Endothelial cell of umbilical vein (primary cell): ENCODE measurements around the gene TNFAIP8L1. TPM values are rescaled to one million over a fixed set of nuclear protein-coding genes. Genes with fewer than 3 reads are reported as not detected.
A peak's percentile ranks its signal among the peaks of the same experiment; 100 is the strongest.

Source experiments
- BruUV-seq: library from RNA; stranded (reverse); fragments of 400-500 nt; replicated peaks from 2 replicates; lab custom pipeline; 2021; lab: Mats Ljungman, UMichigan
- CTCF ChIA-PET: fragments of 300-600, 350-600 bp; sonication (Branson Sonifier 250); formaldehyde crosslinking; loops from one replicate; lab custom pipeline; 2021; ENCODE audit warnings: antibody characterized with exemption, inconsistent platforms; lab: Charles Lee
- POLR2A ChIA-PET: fragments of 300-600, 350-600 bp; sonication (Branson Sonifier 250); formaldehyde crosslinking; loops from one replicate; lab custom pipeline; 2021; ENCODE audit warnings: antibody characterized with exemption, inconsistent platforms; lab: Charles Lee
- DNase-seq: peaks from one replicate; pipeline ENCODE4 v3.0.0-alpha.2; 2011; ENCODE audit warnings: low read depth, low spot score
- FAIRE-seq: peaks from 2 replicates; lab custom pipeline; 2011; peaks lifted over from hg19 to GRCh38; lab: Jason Lieb, UNC
- H2AFZ ChIP-seq: 2 replicates; pipeline ENCODE4 v1.6.0; 2012; ENCODE audit warnings: low read depth, low read length, control low read depth, inconsistent platforms
- H3K27ac ChIP-seq: 2 replicates; pipeline ENCODE4 v1.5.1; 2011; ENCODE audit warnings: low read depth, mild to moderate bottlenecking, control low read depth, low read length, moderate library complexity; ENCODE audit not compliant: insufficient read depth
- H3K27me3 ChIP-seq, 2 experiments: 2 replicates each; pipeline versions ENCODE4 v1.6.0 to v1.6.1; 2011; ENCODE audit warnings: low read length in 2 of 2, mixed read lengths in 1 of 2; ENCODE audit not compliant: control insufficient read depth in 2 of 2, insufficient read depth in 2 of 2
- H3K36me3 ChIP-seq, 2 experiments: 2 replicates in 1 of 2; 3 replicates in 1 of 2; pipeline ENCODE4 v1.5.1; 2011; ENCODE audit warnings: low read length in 2 of 2, mild to moderate bottlenecking in 1 of 2, moderate library complexity in 1 of 2; ENCODE audit not compliant: control insufficient read depth in 2 of 2, insufficient read depth in 2 of 2; ENCODE audit errors: extremely low read depth in 1 of 2
- H3K4me1 ChIP-seq: 3 replicates; pipeline ENCODE4 v1.5.1; 2011; ENCODE audit warnings: mild to moderate bottlenecking, low read length; ENCODE audit not compliant: control insufficient read depth, insufficient read depth; ENCODE audit errors: extremely low read depth
- H3K4me2 ChIP-seq: 2 replicates; pipeline ENCODE4 v1.6.1; 2011; ENCODE audit warnings: low read length, control low read depth, mixed read lengths; ENCODE audit not compliant: insufficient read depth
- H3K4me3 ChIP-seq, 3 experiments: fragments of 200-600 bp in 1 of 3; sonication (generic), shearing (Covaris generic) in 1 of 3; replicated peaks in 1 of 3; 2 replicates each; pipeline ENCODE4 v1.5.1; 2011 to 2016; ENCODE audit warnings: control low read depth in 3 of 3, low read length in 3 of 3, mild to moderate bottlenecking in 2 of 3, inconsistent platforms in 1 of 3, low read depth in 1 of 3, moderate library complexity in 1 of 3; ENCODE audit not compliant: insufficient read depth in 1 of 3
- H3K79me2 ChIP-seq: 2 replicates; pipeline ENCODE4 v1.6.0; 2012; ENCODE audit warnings: low read length, inconsistent platforms; ENCODE audit not compliant: control insufficient read depth, insufficient read depth
- H3K9ac ChIP-seq: replicated peaks from 2 replicates; pipeline ENCODE3; 2011; ENCODE audit warnings: low read length, control low read depth; ENCODE audit not compliant: insufficient read depth; ENCODE audit errors: extremely low read depth
- H3K9me1 ChIP-seq: replicated peaks from 3 replicates; pipeline ENCODE4 v1.6.0; 2011; ENCODE audit warnings: mild to moderate bottlenecking, low read length; ENCODE audit not compliant: control insufficient read depth, insufficient read depth; ENCODE audit errors: extremely low read depth
- H3K9me3 ChIP-seq: replicated peaks from 2 replicates; pipeline ENCODE4 v1.5.1; 2012; ENCODE audit warnings: low read length, inconsistent platforms; ENCODE audit not compliant: control insufficient read depth, insufficient read depth
- H4K20me1 ChIP-seq: replicated peaks from 2 replicates; pipeline ENCODE3; 2011; ENCODE audit warnings: mild to moderate bottlenecking, low read length; ENCODE audit not compliant: control insufficient read depth, insufficient read depth; ENCODE audit errors: extremely low read depth
- CTCF ChIP-seq, 2 donors: IDR thresholded peaks; 1 replicate in 1 of 2; 2 replicates in 1 of 2; pipeline ENCODE4 v1.5.1; 2011; ENCODE audit warnings: low read length in 2 of 2, mild to moderate bottlenecking in 2 of 2, moderate library complexity in 2 of 2, control low read depth in 1 of 2, inconsistent platforms in 1 of 2, low read depth in 1 of 2; ENCODE audit not compliant: insufficient read depth in 1 of 2; ENCODE audit errors: extremely low read depth in 1 of 2
- EZH2 ChIP-seq: IDR thresholded peaks from 2 replicates; pipeline ENCODE4 v1.6.1; 2012; ENCODE audit warnings: borderline replicate concordance, low read depth, mild to moderate bottlenecking, moderate library complexity, low read length, inconsistent platforms; ENCODE audit not compliant: severe bottlenecking
- FOS ChIP-seq: IDR thresholded peaks from 2 replicates; pipeline ENCODE4 v1.6.1; 2011; ENCODE audit warnings: mild to moderate bottlenecking, low read length, moderate library complexity, borderline replicate concordance; ENCODE audit not compliant: insufficient read depth
- GATA2 ChIP-seq: IDR thresholded peaks from 2 replicates; pipeline ENCODE4 v1.7.0; 2011; ENCODE audit warnings: low read depth, mild to moderate bottlenecking, moderate library complexity, mixed read lengths, low read length; ENCODE audit not compliant: insufficient read length, insufficient read depth
- JUN ChIP-seq: IDR thresholded peaks from 2 replicates; pipeline ENCODE4 v1.6.1; 2011; ENCODE audit warnings: borderline replicate concordance, low read depth; ENCODE audit not compliant: insufficient read length, insufficient read depth
- MYC ChIP-seq: IDR thresholded peaks from one replicate; pipeline ENCODE4 v1.6.1; 2011; ENCODE audit warnings: mild to moderate bottlenecking, low read depth, low read length
- POLR2A ChIP-seq: IDR thresholded peaks from 2 replicates; pipeline ENCODE4 v1.6.1; 2012; ENCODE audit warnings: low read depth, mild to moderate bottlenecking, control low read depth, low read length
- POLR2AphosphoS5 ChIP-seq: IDR thresholded peaks from 2 replicates; pipeline ENCODE4 v1.6.1; 2012; ENCODE audit warnings: low read depth, mild to moderate bottlenecking, control low read depth, low read length, moderate library complexity; ENCODE audit not compliant: insufficient read depth
- dilution Hi-C: fragments of 300-500 bp; cut with MboI; formaldehyde crosslinking; loops from one replicate; pipeline ENCODE4 v1.15.0; 2019; ENCODE audit warnings: low sequenced_read_pairs; ENCODE audit not compliant: extremely low pct_ligation_motif_present
- intact Hi-C: fragments of 100-400 bp; cut with micrococcal nuclease; formaldehyde crosslinking; loops from one replicate; pipeline ENCODE4 v1.10.0; 2022
- polyA plus RNA-seq, 4 experiments: library from polyadenylated mRNA; depleted of rRNA in 3 of 4; stranded (reverse) in 3 of 4; unstranded in 1 of 4; fragments of >200 nt; gene quantifications; 2 replicates each; pipeline versions ENCODE4 v1.2.1 to v1.2.3, GENCODE V29; 2011 to 2012; ENCODE audit warnings: missing spikeins in 1 of 4
- total RNA-seq: library from RNA; stranded (reverse); gene quantifications from 2 replicates; pipeline ENCODE4 v1.2.3, GENCODE V29; 2021
- TF ChIP-seq, protein P1 (sequence below): IDR thresholded peaks from 2 replicates; pipeline ENCODE4 v1.6.1; 2011; ENCODE audit not compliant: insufficient read depth, insufficient read length

The TNFAIP8L1 gene
- total and polyA plus RNA-seq, 2 donors (not counting 3 experiments of a cell fraction or from before 2014, with no cell fraction given), result 40.0 to 56.1 TPM

DNA sequence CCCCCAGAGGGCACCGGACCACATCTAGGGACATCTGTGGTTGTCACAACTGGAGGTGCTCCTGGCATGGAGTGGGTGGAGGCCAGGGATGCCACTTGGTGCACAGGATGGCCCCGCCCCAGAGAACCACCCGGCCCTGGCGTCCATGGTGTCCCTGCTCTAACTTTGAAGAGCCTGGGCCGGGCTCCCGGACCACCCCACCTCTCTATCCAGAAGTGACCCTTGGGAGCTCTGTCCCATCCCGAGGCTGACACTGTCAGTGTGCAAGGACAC lies 53.7 kb downstream of the TNFAIP8L1 start:
- H3K27me3 ChIP-seq, result no peaks in the 10 kb centered on the region
- CTCF ChIA-PET, result interaction anchor here (1.0 to 1.8 kb wide), 2 partner anchors 12 to 98 kb away, joined by 3 to 5 read pairs; partner anchors contain the start of gene FEM1A
- H3K79me2 ChIP-seq, result no peaks in the 10 kb centered on the region
- no peak for TF ChIP-seq EZH2
- no peak overlapping the region for H3K9ac ChIP-seq
- H2AFZ ChIP-seq, result no peak overlapping the region
- dilution Hi-C loops, result no loop called here
- peaks cover 9% of the 10 kb centered on the region for H3K4me1 ChIP-seq
- no peaks in the 10 kb centered on the region for H4K20me1 ChIP-seq
- no peaks in the 10 kb centered on the region for H3K9me3 ChIP-seq
- FAIRE-seq (no peak), DNase-seq (no peak)
- POLR2A ChIA-PET, result no interaction called here
- peaks cover 11 to 60% of the 10 kb centered on the region in 2 experiments for H3K36me3 ChIP-seq
- no peaks in the 10 kb centered on the region for H3K9me1 ChIP-seq
- no TSS peak for BruUV-seq
- no peak overlapping the region for H3K4me2 ChIP-seq
- H3K4me3 ChIP-seq, result no peak overlapping the region
- no peak overlapping the region for H3K27ac ChIP-seq
- intact Hi-C loops, result no loop called here

- Histone ChIP-seq H3K4me2 (no peak overlapping the region), H3K36me3 (peaks cover 11 to 59% of the 10 kb centered on the region in 2 experiments)
Measured at GRCh38 chr19:4693471-4694121, 54.3 kb downstream of the TNFAIP8L1 start.

More at GRCh38 chr19:4693471-4694121, 54.3 kb downstream of the TNFAIP8L1 start:
- FAIRE-seq, result no peak
- DNase-seq, result no peak
- BruUV-seq, result no TSS peak
- H3K79me2 ChIP-seq, result no peaks in the 10 kb centered on the region
- H2AFZ ChIP-seq, result no peak overlapping the region
- intact Hi-C loops (no loop called here), dilution Hi-C loops (no loop called here)
- H3K9me1 ChIP-seq, result no peaks in the 10 kb centered on the region
- H3K4me1 ChIP-seq, result peaks cover 9% of the 10 kb centered on the region
- TF ChIP-seq POLR2A (no peak), JUN (no peak), GATA2 (no peak), EZH2 (no peak), CTCF (IDR thresholded peaks at IDR 0.05; ENCODE audit: extremely low read depth in 1 of 2, insufficient read depth in 1 of 2, low read depth in 1 of 2, low read length in 2 of 2) (no peak), POLR2AphosphoS5 (no peak), FOS (no peak), MYC (no peak)
- TF ChIP-seq, protein P1, sequence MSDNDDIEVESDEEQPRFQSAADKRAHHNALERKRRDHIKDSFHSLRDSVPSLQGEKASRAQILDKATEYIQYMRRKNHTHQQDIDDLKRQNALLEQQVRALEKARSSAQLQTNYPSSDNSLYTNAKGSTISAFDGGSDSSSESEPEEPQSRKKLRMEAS, result no peak
- no peak overlapping the region for H3K4me3 ChIP-seq
- H3K9ac ChIP-seq, result no peak overlapping the region
- ChIA-PET POLR2A (no interaction called here), CTCF (interaction anchor here (1.8 kb wide), 1 partner anchor 98 kb away, joined by 5 read pairs; the partner anchor contains the start of gene FEM1A)
- H3K9me3 ChIP-seq, result no peaks in the 10 kb centered on the region
- H3K27me3 ChIP-seq, result no peaks in the 10 kb centered on the region
- peak overlapping the region; percentile 45 for H3K27ac ChIP-seq
- no peaks in the 10 kb centered on the region for H4K20me1 ChIP-seq
